SK-N-SH treated with all-trans-retinoic acid at 6 μM for 48 hours (cell line): Measurements from ENCODE around the gene IL17RA.

Source experiments
- ATAC-seq: fragments of 200-7000 bp; cut with Tn5 transposase; 3 replicates; pipeline ENCODE4 v1.9.1; 2020; ENCODE audit warnings: mild to moderate bottlenecking, moderate library complexity
- ARNTL ChIP-seq: fragments of 450-650 bp; formaldehyde crosslinking; IDR thresholded peaks from 2 replicates; pipeline ENCODE4 v1.5.0; 2020; ENCODE audit warnings: low read depth, mild to moderate bottlenecking, moderate library complexity, borderline replicate concordance
- BACH2 ChIP-seq: fragments of 250-450 bp; sonication (Bioruptor Pico); IDR thresholded peaks from 2 replicates; pipeline ENCODE4 v1.9.0; 2021; ENCODE audit warnings: mild to moderate bottlenecking, borderline replicate concordance
- CSDC2 ChIP-seq: fragments of 250-450 bp; sonication (Bioruptor Pico); IDR thresholded peaks from 2 replicates; pipeline ENCODE4 v1.5.0; 2020; ENCODE audit warnings: mild to moderate bottlenecking, moderate library complexity
- ESRRG ChIP-seq: fragments of 250-450 bp; sonication (Bioruptor Pico); IDR thresholded peaks from 2 replicates; pipeline ENCODE4 v1.6.1; 2021; ENCODE audit warnings: mild to moderate bottlenecking
- GLIS3 ChIP-seq: fragments of 250-450 bp; sonication (Bioruptor Pico); IDR thresholded peaks from 2 replicates; pipeline ENCODE4 v1.5.0; 2020; ENCODE audit warnings: mild to moderate bottlenecking, moderate library complexity
- ISL1 ChIP-seq: fragments of 250-450 bp; sonication (Bioruptor Pico); IDR thresholded peaks from 2 replicates; pipeline ENCODE4 v2.1.2; 2022; ENCODE audit warnings: mild to moderate bottlenecking, moderate library complexity
- OSR1 ChIP-seq: fragments of 250-450 bp; sonication (Bioruptor Pico); IDR thresholded peaks from 2 replicates; pipeline ENCODE4 v1.8.0; 2022; ENCODE audit warnings: moderate library complexity, mild to moderate bottlenecking, inconsistent platforms
- PPARA ChIP-seq: fragments of 250-450 bp; sonication (Bioruptor Pico); IDR thresholded peaks from 2 replicates; pipeline ENCODE4 v1.5.0; 2020; ENCODE audit warnings: mild to moderate bottlenecking, borderline replicate concordance
- RARB ChIP-seq: fragments of 250-450 bp; sonication (Bioruptor Pico); IDR thresholded peaks from 2 replicates; pipeline ENCODE4 v1.8.0; 2021; ENCODE audit warnings: mild to moderate bottlenecking, moderate library complexity
- SNAI2 ChIP-seq: fragments of 250-450 bp; sonication (Bioruptor Pico); IDR thresholded peaks from 2 replicates; pipeline ENCODE4 v1.5.0; 2020; ENCODE audit warnings: mild to moderate bottlenecking, moderate library complexity
- TOX ChIP-seq: fragments of 250-450 bp; sonication (Bioruptor Pico); IDR thresholded peaks from 2 replicates; pipeline ENCODE4 v1.8.0; 2021; ENCODE audit warnings: mild to moderate bottlenecking, moderate library complexity, borderline replicate concordance
- ZC3H10 ChIP-seq: fragments of 250-450 bp; sonication (Bioruptor Pico); IDR thresholded peaks from 2 replicates; pipeline ENCODE4 v1.5.1; 2021; ENCODE audit warnings: mild to moderate bottlenecking, moderate library complexity
- ZFP30 ChIP-seq: fragments of 450-650 bp; formaldehyde crosslinking; IDR thresholded peaks from 2 replicates; pipeline ENCODE4 v1.5.0; 2022; ENCODE audit warnings: mild to moderate bottlenecking, moderate library complexity
- ZNF565 ChIP-seq: fragments of 450-650 bp; formaldehyde crosslinking; conservative IDR thresholded peaks from 2 replicates; pipeline ENCODE4 v1.5.0; 2020; ENCODE audit warnings: low read depth, mild to moderate bottlenecking, moderate library complexity
- ZNF70 ChIP-seq: fragments of 450-650 bp; formaldehyde crosslinking; IDR thresholded peaks from 2 replicates; pipeline ENCODE4 v1.5.0; 2020; ENCODE audit warnings: mild to moderate bottlenecking, moderate library complexity
- TF ChIP-seq, protein P1 (sequence below): fragments of 250-450 bp; sonication (Bioruptor Pico); IDR thresholded peaks from 2 replicates; pipeline ENCODE4 v1.8.0; 2021; ENCODE audit warnings: low read depth, mild to moderate bottlenecking, moderate library complexity, borderline replicate concordance
- TF ChIP-seq, protein P2 (sequence below): fragments of 250-450 bp; sonication (Bioruptor Pico); IDR thresholded peaks from 2 replicates; pipeline ENCODE4 v1.5.1; 2020; ENCODE audit warnings: low read depth, mild to moderate bottlenecking, moderate library complexity
- TF ChIP-seq, protein P3 (sequence below): fragments of 250-450 bp; sonication (Bioruptor Pico); IDR thresholded peaks from 2 replicates; pipeline ENCODE4 v1.8.0; 2020; ENCODE audit warnings: mild to moderate bottlenecking, moderate library complexity, borderline replicate concordance
- TF ChIP-seq, protein P4 (sequence below): fragments of 250-450 bp; sonication (Bioruptor Pico); IDR thresholded peaks from 2 replicates; pipeline ENCODE4 v1.5.0; 2020; ENCODE audit warnings: mild to moderate bottlenecking, moderate library complexity

Gene IL17RA

DNA sequence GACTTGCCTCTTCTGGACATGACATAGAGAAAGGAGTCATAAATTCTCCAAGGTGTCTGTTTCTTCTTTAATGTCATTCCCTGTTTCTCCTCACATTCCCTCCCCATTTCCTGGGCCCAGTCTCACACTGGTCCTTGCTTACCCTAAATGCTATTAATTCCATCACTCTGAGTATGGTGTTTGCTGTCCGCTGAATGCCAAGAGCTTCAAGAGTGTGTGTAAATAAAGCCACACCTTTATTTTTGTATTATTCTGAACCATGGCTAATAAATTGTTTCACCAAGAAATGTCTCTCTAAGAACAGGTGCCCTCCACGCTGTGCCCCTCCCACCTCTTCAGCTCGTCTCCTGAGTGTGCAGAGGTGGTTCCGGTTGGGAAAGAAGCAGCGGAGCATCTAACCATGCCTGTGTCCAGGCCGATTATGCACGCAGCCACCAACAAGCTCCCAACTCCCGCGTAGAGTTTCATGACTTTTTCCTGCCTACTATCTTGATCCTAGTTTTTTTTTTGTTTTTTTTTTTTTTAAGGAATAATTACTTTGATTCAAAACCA lies 27.8 kb downstream of the IL17RA start:
- TF ChIP-seq, protein P1, sequence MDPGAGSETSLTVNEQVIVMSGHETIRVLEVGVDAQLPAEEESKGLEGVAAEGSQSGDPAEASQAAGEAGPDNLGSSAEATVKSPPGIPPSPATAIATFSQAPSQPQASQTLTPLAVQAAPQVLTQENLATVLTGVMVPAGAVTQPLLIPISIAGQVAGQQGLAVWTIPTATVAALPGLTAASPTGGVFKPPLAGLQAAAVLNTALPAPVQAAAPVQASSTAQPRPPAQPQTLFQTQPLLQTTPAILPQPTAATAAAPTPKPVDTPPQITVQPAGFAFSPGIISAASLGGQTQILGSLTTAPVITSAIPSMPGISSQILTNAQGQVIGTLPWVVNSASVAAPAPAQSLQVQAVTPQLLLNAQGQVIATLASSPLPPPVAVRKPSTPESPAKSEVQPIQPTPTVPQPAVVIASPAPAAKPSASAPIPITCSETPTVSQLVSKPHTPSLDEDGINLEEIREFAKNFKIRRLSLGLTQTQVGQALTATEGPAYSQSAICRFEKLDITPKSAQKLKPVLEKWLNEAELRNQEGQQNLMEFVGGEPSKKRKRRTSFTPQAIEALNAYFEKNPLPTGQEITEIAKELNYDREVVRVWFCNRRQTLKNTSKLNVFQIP (CRISPR knock-in tag), result no peak
- TF ChIP-seq ESRRG (CRISPR knock-in tag), result no peak
- TF ChIP-seq RARB (CRISPR knock-in tag), result no peak
- TF ChIP-seq ZNF565 (CRISPR knock-in tag), result no peak
- TF ChIP-seq CSDC2 (CRISPR knock-in tag), result no peak
- TF ChIP-seq TOX, result no peak
- no peak for TF ChIP-seq ZC3H10 (CRISPR knock-in tag)
- TF ChIP-seq ISL1 (CRISPR knock-in tag), result no peak
- TF ChIP-seq ZFP30 (CRISPR knock-in tag), result no peak
- TF ChIP-seq, protein P2, sequence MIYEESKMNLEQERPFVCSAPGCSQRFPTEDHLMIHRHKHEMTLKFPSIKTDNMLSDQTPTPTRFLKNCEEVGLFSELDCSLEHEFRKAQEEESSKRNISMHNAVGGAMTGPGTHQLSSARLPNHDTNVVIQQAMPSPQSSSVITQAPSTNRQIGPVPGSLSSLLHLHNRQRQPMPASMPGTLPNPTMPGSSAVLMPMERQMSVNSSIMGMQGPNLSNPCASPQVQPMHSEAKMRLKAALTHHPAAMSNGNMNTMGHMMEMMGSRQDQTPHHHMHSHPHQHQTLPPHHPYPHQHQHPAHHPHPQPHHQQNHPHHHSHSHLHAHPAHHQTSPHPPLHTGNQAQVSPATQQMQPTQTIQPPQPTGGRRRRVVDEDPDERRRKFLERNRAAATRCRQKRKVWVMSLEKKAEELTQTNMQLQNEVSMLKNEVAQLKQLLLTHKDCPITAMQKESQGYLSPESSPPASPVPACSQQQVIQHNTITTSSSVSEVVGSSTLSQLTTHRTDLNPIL (CRISPR knock-in tag), result no peak
- no peak for TF ChIP-seq PPARA (CRISPR knock-in tag)
- TF ChIP-seq, protein P3, sequence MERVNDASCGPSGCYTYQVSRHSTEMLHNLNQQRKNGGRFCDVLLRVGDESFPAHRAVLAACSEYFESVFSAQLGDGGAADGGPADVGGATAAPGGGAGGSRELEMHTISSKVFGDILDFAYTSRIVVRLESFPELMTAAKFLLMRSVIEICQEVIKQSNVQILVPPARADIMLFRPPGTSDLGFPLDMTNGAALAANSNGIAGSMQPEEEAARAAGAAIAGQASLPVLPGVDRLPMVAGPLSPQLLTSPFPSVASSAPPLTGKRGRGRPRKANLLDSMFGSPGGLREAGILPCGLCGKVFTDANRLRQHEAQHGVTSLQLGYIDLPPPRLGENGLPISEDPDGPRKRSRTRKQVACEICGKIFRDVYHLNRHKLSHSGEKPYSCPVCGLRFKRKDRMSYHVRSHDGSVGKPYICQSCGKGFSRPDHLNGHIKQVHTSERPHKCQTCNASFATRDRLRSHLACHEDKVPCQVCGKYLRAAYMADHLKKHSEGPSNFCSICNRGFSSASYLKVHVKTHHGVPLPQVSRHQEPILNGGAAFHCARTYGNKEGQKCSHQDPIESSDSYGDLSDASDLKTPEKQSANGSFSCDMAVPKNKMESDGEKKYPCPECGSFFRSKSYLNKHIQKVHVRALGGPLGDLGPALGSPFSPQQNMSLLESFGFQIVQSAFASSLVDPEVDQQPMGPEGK, result no peak
- TF ChIP-seq ZNF70, result no peak
- no peak for TF ChIP-seq ARNTL (CRISPR knock-in tag)
- TF ChIP-seq BACH2 (CRISPR knock-in tag), result no peak
- TF ChIP-seq, protein P4, sequence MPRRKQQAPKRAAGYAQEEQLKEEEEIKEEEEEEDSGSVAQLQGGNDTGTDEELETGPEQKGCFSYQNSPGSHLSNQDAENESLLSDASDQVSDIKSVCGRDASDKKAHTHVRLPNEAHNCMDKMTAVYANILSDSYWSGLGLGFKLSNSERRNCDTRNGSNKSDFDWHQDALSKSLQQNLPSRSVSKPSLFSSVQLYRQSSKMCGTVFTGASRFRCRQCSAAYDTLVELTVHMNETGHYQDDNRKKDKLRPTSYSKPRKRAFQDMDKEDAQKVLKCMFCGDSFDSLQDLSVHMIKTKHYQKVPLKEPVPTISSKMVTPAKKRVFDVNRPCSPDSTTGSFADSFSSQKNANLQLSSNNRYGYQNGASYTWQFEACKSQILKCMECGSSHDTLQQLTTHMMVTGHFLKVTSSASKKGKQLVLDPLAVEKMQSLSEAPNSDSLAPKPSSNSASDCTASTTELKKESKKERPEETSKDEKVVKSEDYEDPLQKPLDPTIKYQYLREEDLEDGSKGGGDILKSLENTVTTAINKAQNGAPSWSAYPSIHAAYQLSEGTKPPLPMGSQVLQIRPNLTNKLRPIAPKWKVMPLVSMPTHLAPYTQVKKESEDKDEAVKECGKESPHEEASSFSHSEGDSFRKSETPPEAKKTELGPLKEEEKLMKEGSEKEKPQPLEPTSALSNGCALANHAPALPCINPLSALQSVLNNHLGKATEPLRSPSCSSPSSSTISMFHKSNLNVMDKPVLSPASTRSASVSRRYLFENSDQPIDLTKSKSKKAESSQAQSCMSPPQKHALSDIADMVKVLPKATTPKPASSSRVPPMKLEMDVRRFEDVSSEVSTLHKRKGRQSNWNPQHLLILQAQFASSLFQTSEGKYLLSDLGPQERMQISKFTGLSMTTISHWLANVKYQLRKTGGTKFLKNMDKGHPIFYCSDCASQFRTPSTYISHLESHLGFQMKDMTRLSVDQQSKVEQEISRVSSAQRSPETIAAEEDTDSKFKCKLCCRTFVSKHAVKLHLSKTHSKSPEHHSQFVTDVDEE (CRISPR knock-in tag), result no peak
- TF ChIP-seq OSR1 (CRISPR knock-in tag), result no peak
- no peak for ATAC-seq

DNA sequence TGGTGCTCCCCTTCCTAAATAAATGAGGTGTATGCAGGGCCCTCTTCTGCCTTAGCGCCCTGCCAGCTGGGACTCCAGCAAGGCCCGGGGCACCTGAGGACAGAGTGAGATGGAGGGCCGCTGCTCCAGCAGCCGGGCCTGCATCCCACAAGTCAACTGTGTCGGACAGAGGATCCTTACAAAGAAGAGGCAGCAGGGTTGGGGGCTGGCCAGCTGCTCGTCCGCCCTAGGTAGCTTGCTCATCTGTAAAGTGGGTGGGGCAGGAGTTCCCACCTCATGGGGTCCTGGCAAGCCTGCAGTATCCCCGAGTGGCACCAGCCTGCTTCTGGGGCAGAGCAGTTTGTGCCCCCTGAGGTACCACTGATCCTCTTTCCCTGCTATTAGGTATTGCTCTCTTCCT lies 28.8 kb downstream of the IL17RA start:
- no peak for TF ChIP-seq ARNTL (CRISPR knock-in tag)
- no peak for TF ChIP-seq GLIS3 (CRISPR knock-in tag)
- no peak for TF ChIP-seq RARB (CRISPR knock-in tag)
- no peak for TF ChIP-seq ZFP30 (CRISPR knock-in tag)
- TF ChIP-seq ZC3H10 (CRISPR knock-in tag), result no peak
- TF ChIP-seq ESRRG (CRISPR knock-in tag), result no peak
- ATAC-seq, result no peak

DNA sequence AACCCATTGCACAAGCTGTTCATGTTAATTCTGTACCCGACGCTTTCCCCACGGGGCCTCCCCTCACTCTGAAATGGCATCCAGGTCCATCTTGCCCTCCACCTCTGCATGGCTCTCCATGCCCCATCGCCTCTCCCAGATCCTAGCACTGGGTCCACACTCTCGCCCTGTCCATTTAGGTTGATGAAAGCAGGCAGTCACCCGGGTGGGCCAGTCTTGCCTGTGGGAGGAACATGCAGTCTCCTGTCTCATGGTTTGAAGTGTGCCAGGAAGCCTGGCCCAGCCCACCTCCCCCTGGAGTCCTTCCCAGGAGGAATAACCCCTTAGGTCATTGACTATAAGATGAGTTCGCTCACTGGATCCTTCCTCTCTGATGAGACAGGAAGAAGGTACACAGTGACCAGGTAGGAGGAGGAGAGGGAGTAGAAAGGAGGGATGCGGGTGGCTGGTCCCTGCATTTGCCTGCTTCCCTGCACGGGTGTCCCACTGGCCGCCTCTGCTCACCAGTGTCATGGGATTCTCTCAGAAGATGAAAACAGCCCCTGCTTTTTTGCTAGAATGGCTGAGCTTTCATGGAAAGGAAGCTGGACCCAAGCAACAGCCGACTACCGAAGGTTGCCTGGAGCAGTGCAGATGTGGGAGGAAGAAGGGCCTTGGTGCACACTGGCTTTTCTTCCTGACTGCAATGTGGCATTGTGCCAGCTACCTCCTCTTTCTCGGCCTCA lies 29.5 kb downstream of the IL17RA start:
- ATAC-seq, result no peak
- TF ChIP-seq ZFP30 (CRISPR knock-in tag) (no peak), ESRRG (CRISPR knock-in tag) (no peak), ZC3H10 (CRISPR knock-in tag) (no peak), SNAI2 (CRISPR knock-in tag) (no peak), RARB (CRISPR knock-in tag) (no peak), GLIS3 (CRISPR knock-in tag) (no peak), ARNTL (CRISPR knock-in tag) (no peak), OSR1 (CRISPR knock-in tag) (no peak), PPARA (CRISPR knock-in tag) (no peak), TOX (no peak), ZNF70 (no peak)
- TF ChIP-seq, protein P1 (CRISPR knock-in tag), result no peak
- TF ChIP-seq, protein P3, result no peak
- TF ChIP-seq, protein P4 (CRISPR knock-in tag), result no peak
